Fibroblast of the aortic adventitia (primary cell): Measurements from ENCODE around the gene TRUB2. TPM values are rescaled to one million over a fixed set of nuclear protein-coding genes. Genes with fewer than 3 reads are reported as not detected.

ENCODE experiments used
- DNase-seq: peaks from one replicate; pipeline ENCODE4 v3.0.0-alpha.2; 2010; ENCODE audit warnings: low read depth
- H3K4me3 ChIP-seq: 2 replicates; pipeline ENCODE4 v1.5.1; 2011; ENCODE audit warnings: low read depth, mild to moderate bottlenecking, control low read depth, low read length, moderate library complexity
- CTCF ChIP-seq: IDR thresholded peaks from 2 replicates; pipeline ENCODE4 v1.5.1; 2011; ENCODE audit warnings: mild to moderate bottlenecking, low read length, control low read depth, inconsistent platforms; ENCODE audit not compliant: insufficient read depth
- total RNA-seq: library from RNA; depleted of rRNA; stranded (reverse); fragments of >200 nt; gene quantifications from 2 replicates; pipeline ENCODE4 v1.2.3, GENCODE V29; 2012; ENCODE audit warnings: low replicate concordance

Gene TRUB2
- total RNA-seq, 1 donor: 13.6 TPM

GRCh38 chr9:128321879-128322403 is 306 bp downstream of the TRUB2 start:
- H3K4me3 ChIP-seq: peak overlapping the region; percentile 98
- no peak for DNase-seq
- TF ChIP-seq CTCF: no peak

- peak overlapping the region; percentile 98 for H3K4me3 ChIP-seq
- DNase-seq: no peak
Observed at GRCh38 chr9:128321343-128321742, 904 bp downstream of the TRUB2 start.

GRCh38 chr9:128317629-128318028 is 4.6 kb downstream of the TRUB2 start:
- DNase-seq: no peak
- H3K4me3 ChIP-seq: no peak overlapping the region
- no peak for TF ChIP-seq CTCF

More at GRCh38 chr9:128321343-128321742, 904 bp downstream of the TRUB2 start:
- no peak for TF ChIP-seq CTCF

GRCh38 chr9:128316421-128316820 is 5.8 kb downstream of the TRUB2 start:
- no peak overlapping the region for H3K4me3 ChIP-seq
- no peak for TF ChIP-seq CTCF
- DNase-seq: no peak

GRCh38 chr9:128314697-128315096 is 7.5 kb downstream of the TRUB2 start:
- H3K4me3 ChIP-seq: no peak overlapping the region
- no peak for TF ChIP-seq CTCF
- DNase-seq: no peak

GRCh38 chr9:128310461-128310860 is 11.8 kb downstream of the TRUB2 start:
- no peak for TF ChIP-seq CTCF
- H3K4me3 ChIP-seq: no peak overlapping the region
- DNase-seq: no peak

- H3K4me3 ChIP-seq: no peak overlapping the region
- no peak for TF ChIP-seq CTCF
- DNase-seq: no peak
Observed at GRCh38 chr9:128309551-128309950, 12.7 kb downstream of the TRUB2 start.
